WTC11 (cell line): ENCODE data around the gene ATP5PB. TPM values are rescaled to one million over a fixed set of nuclear protein-coding genes. Genes with fewer than 3 reads are reported as not detected.

ENCODE experiments used
- ATAC-seq: fragments of 200-7000 bp; cut with Tn5 transposase; 2 replicates; pipeline ENCODE4 v1.10.0; 2021; ENCODE audit warnings: mild to moderate bottlenecking, moderate library complexity
- CTCF ChIA-PET: fragments of 300-600 bp; sonication (Branson Sonifier 250); formaldehyde crosslinking; loops from one replicate; lab custom pipeline; 2021; ENCODE audit warnings: antibody characterized with exemption; lab: Charles Lee
- POLR2A ChIA-PET: fragments of 350-600 bp; sonication (Branson Sonifier 250); formaldehyde crosslinking; loops from one replicate; lab custom pipeline; 2021; ENCODE audit warnings: antibody characterized with exemption; lab: Charles Lee
- DNase-seq: peaks from one replicate; pipeline ENCODE4 v3.0.0; 2021; ENCODE audit warnings: low spot score
- H3K27ac Mint-ChIP-seq: 2 replicates; pipeline ENCODE4 v1.8.0; 2021; ENCODE audit warnings: mixed read lengths
- H3K27me3 Mint-ChIP-seq: 2 replicates; pipeline ENCODE4 v1.8.0; 2021; ENCODE audit warnings: low read depth, mild to moderate bottlenecking, moderate library complexity, mixed read lengths
- H3K36me3 Mint-ChIP-seq: 2 replicates; pipeline ENCODE4 v1.8.0; 2021; ENCODE audit warnings: mixed read lengths
- H3K4me1 Mint-ChIP-seq: 2 replicates; pipeline ENCODE4 v1.8.0; 2022; ENCODE audit warnings: mixed read lengths
- H3K4me3 Mint-ChIP-seq: 2 replicates; pipeline ENCODE4 v1.8.0; 2021; ENCODE audit warnings: mild to moderate bottlenecking, moderate library complexity, mixed read lengths
- H3K9me3 Mint-ChIP-seq: 2 replicates; pipeline ENCODE4 v1.8.0; 2021; ENCODE audit warnings: mixed read lengths
- AR ChIP-seq: fragments of 250-450 bp; sonication (Bioruptor Pico); IDR thresholded peaks from 2 replicates; pipeline ENCODE4 v1.9.0; 2021; ENCODE audit warnings: mild to moderate bottlenecking
- CREB1 ChIP-seq: sonication (generic); formaldehyde crosslinking; IDR thresholded peaks from 2 replicates; pipeline ENCODE4 v1.8.0; 2023; ENCODE audit warnings: mild to moderate bottlenecking, missing genetic modification reagents
- CREM ChIP-seq: sonication (generic); formaldehyde crosslinking; IDR thresholded peaks from 2 replicates; pipeline ENCODE4 v1.8.1; 2022; ENCODE audit warnings: mild to moderate bottlenecking, missing genetic modification reagents, moderate library complexity
- E2F4 ChIP-seq: sonication (generic); formaldehyde crosslinking; IDR thresholded peaks from 2 replicates; pipeline ENCODE4 v1.8.1; 2022; ENCODE audit warnings: low read depth, mild to moderate bottlenecking, moderate library complexity, missing genetic modification reagents, borderline replicate concordance
- FOXJ3 ChIP-seq: sonication (generic); formaldehyde crosslinking; IDR thresholded peaks from 2 replicates; pipeline ENCODE4 v1.9.0; 2021; ENCODE audit warnings: missing genetic modification reagents, mild to moderate bottlenecking, borderline replicate concordance
- GRHL2 ChIP-seq: fragments of 250-450 bp; sonication (Bioruptor Pico); IDR thresholded peaks from 2 replicates; pipeline ENCODE4 v1.8.0; 2022; ENCODE audit warnings: mild to moderate bottlenecking, moderate library complexity; ENCODE audit not compliant: insufficient replicate concordance, severe bottlenecking
- SMAD4 ChIP-seq: sonication (generic); formaldehyde crosslinking; IDR thresholded peaks from 2 replicates; pipeline ENCODE4 v1.8.0; 2022; ENCODE audit warnings: mild to moderate bottlenecking, missing genetic modification reagents
- ZBTB43 ChIP-seq: sonication (generic); formaldehyde crosslinking; IDR thresholded peaks from 2 replicates; pipeline ENCODE4 v1.8.1; 2023; ENCODE audit warnings: mild to moderate bottlenecking, missing genetic modification reagents
- total RNA-seq: library from RNA; stranded (reverse); gene quantifications from 3 replicates; pipeline ENCODE4 v1.2.3, GENCODE V29; 2021
- TF ChIP-seq, protein P1 (sequence below): sonication (generic); formaldehyde crosslinking; IDR thresholded peaks from 2 replicates; pipeline ENCODE4 v1.8.1; 2023; ENCODE audit warnings: mild to moderate bottlenecking, missing genetic modification reagents, borderline replicate concordance
- TF ChIP-seq, protein P2 (sequence below): fragments of 200-600 bp; IDR thresholded peaks from 2 replicates; pipeline ENCODE4 v1.8.0; 2022; ENCODE audit warnings: antibody characterized with exemption
- TF ChIP-seq, protein P3 (sequence below): sonication (generic); formaldehyde crosslinking; conservative IDR thresholded peaks from 2 replicates; pipeline ENCODE4 v1.8.1; 2023; ENCODE audit warnings: mild to moderate bottlenecking, low read depth, missing genetic modification reagents, moderate library complexity

Gene ATP5PB
- total RNA-seq, 1 experiment from 2014 or later, result 284 TPM

- Mint-ChIP-seq H3K27me3 (no peaks in the 10 kb centered on the region), H3K9me3 (no peaks in the 10 kb centered on the region), H3K4me3 (no peak overlapping the region), H3K36me3 (no peaks in the 10 kb centered on the region), H3K27ac (no peak overlapping the region), H3K4me1 (0 out of 2 replicates have a peak, but pooled peaks cover 2% of the 10 kb centered on the region)
- TF ChIP-seq ZBTB43, result no peak
- no peak for TF ChIP-seq E2F4 (CRISPR knock-in tag)
- TF ChIP-seq CREM (CRISPR knock-in tag), result no peak
- no peak for TF ChIP-seq SMAD4 (CRISPR knock-in tag)
- TF ChIP-seq, protein P1, sequence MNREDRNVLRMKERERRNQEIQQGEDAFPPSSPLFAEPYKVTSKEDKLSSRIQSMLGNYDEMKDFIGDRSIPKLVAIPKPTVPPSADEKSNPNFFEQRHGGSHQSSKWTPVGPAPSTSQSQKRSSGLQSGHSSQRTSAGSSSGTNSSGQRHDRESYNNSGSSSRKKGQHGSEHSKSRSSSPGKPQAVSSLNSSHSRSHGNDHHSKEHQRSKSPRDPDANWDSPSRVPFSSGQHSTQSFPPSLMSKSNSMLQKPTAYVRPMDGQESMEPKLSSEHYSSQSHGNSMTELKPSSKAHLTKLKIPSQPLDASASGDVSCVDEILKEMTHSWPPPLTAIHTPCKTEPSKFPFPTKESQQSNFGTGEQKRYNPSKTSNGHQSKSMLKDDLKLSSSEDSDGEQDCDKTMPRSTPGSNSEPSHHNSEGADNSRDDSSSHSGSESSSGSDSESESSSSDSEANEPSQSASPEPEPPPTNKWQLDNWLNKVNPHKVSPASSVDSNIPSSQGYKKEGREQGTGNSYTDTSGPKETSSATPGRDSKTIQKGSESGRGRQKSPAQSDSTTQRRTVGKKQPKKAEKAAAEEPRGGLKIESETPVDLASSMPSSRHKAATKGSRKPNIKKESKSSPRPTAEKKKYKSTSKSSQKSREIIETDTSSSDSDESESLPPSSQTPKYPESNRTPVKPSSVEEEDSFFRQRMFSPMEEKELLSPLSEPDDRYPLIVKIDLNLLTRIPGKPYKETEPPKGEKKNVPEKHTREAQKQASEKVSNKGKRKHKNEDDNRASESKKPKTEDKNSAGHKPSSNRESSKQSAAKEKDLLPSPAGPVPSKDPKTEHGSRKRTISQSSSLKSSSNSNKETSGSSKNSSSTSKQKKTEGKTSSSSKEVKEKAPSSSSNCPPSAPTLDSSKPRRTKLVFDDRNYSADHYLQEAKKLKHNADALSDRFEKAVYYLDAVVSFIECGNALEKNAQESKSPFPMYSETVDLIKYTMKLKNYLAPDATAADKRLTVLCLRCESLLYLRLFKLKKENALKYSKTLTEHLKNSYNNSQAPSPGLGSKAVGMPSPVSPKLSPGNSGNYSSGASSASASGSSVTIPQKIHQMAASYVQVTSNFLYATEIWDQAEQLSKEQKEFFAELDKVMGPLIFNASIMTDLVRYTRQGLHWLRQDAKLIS (CRISPR knock-in tag), result no peak
- TF ChIP-seq, protein P2, sequence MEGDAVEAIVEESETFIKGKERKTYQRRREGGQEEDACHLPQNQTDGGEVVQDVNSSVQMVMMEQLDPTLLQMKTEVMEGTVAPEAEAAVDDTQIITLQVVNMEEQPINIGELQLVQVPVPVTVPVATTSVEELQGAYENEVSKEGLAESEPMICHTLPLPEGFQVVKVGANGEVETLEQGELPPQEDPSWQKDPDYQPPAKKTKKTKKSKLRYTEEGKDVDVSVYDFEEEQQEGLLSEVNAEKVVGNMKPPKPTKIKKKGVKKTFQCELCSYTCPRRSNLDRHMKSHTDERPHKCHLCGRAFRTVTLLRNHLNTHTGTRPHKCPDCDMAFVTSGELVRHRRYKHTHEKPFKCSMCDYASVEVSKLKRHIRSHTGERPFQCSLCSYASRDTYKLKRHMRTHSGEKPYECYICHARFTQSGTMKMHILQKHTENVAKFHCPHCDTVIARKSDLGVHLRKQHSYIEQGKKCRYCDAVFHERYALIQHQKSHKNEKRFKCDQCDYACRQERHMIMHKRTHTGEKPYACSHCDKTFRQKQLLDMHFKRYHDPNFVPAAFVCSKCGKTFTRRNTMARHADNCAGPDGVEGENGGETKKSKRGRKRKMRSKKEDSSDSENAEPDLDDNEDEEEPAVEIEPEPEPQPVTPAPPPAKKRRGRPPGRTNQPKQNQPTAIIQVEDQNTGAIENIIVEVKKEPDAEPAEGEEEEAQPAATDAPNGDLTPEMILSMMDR, result no peak
- TF ChIP-seq, protein P3, sequence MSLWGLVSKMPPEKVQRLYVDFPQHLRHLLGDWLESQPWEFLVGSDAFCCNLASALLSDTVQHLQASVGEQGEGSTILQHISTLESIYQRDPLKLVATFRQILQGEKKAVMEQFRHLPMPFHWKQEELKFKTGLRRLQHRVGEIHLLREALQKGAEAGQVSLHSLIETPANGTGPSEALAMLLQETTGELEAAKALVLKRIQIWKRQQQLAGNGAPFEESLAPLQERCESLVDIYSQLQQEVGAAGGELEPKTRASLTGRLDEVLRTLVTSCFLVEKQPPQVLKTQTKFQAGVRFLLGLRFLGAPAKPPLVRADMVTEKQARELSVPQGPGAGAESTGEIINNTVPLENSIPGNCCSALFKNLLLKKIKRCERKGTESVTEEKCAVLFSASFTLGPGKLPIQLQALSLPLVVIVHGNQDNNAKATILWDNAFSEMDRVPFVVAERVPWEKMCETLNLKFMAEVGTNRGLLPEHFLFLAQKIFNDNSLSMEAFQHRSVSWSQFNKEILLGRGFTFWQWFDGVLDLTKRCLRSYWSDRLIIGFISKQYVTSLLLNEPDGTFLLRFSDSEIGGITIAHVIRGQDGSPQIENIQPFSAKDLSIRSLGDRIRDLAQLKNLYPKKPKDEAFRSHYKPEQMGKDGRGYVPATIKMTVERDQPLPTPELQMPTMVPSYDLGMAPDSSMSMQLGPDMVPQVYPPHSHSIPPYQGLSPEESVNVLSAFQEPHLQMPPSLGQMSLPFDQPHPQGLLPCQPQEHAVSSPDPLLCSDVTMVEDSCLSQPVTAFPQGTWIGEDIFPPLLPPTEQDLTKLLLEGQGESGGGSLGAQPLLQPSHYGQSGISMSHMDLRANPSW (CRISPR knock-in tag), result no peak
- TF ChIP-seq FOXJ3 (CRISPR knock-in tag), result no peak
- TF ChIP-seq GRHL2, result no peak
- no peak for TF ChIP-seq AR (CRISPR knock-in tag)
- no peak for TF ChIP-seq CREB1
- ATAC-seq, result no peak
- CTCF ChIA-PET, result interaction anchor here (1.3 kb wide), 1 partner anchor 32 kb away, joined by 4 read pairs; no protein-coding TSS in a partner anchor
- POLR2A ChIA-PET, result no interaction called here
- DNase-seq, result no peak
Observed at GRCh38 chr1:111475701-111476100, 26.4 kb downstream of the ATP5PB start.
